Measurements from ENCODE around the gene MCCC1.
A peak's percentile ranks its signal among the peaks of the same experiment; 100 is the strongest.
"Not testable (repeated sequence)": the region's sequence is repeated elsewhere in the genome, so short reads cannot be mapped to it uniquely, and the experiment has no call there.

MCCC1 gene

DNA sequence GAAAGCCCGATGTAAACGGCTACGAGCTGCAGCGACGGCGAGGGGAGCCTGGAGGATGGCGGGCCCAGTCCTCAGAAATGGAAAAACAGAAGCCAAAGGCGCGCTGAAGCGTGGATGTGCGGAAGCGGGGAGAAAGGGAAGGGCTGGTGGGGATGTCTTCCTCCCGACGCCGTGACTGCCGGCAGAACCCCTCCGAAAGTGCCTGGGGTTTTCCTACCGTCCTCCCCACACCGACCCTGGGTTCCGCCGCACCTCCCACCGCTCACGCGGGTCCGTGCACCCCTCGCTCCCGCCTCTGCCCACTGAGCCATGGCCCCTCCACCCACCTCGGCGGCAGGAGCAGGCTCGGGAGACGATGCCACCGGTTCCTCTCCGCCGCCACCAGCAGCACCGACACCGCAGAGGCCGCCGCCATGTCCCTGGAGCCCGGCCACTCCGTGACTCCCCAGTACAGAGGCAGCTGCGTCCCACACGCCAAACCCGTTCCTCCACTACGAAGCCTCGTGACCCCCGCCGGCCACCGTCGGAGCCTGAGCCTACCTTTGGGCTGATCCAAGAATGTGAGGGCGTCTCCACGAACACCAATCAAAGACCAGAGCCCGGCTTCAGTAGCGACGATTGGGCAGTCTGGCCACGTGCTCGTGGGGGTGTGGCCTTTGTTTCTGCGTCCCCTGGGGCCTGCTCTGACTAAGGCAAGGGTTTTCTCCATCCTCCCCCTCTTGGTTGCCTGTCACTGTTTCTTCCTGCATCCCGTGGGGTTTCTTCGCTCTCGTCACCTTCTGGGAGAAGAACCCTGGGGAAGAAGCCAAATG lies at the start of gene MCCC1:
Gene MCCC1, minus strand, starts transcription at position 471 of the 812 bp plus-strand sequence. Its CDS starts 56 bp downstream, at position 415.
- DNase-seq = peak; percentile 94

DNA sequence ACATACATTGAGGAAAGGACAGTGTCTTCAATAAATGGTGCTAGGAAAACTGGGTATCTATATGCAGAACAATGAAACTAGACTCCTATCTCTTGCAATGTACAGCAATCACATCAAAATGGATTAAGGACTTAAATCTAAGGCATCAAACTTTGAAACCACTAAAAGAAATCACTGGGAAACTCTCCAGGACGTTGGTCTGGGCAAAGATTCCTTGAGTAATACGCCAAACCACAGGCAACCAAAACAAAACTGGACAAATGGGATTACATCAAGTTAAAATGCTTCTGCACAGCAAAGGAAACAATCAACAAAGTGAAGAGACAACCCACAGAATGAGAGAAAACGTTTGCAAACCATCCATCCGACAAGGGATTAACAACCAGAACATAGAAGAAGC lies 48.8 kb upstream of the MCCC1 start:
- no peak for DNase-seq

DNA sequence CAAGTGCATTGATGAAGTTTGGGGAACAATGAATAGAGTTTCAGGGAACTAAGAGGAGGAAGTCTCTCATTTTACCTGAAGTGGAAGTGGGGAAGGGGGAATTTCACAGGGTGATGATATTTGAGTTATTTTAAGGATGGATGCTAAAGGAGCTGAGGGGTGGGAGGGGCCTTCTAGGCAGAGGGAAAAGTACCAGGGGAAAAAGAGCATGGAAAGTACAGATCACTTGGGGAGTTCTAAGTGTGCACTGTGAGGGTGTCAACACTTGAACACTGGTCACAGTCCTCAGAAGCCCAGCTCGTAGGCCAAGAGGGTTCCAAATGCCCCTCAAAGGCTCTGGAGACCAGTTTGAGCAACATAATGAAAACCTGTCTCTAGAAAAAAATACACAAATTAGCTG lies 45.1 kb upstream of the MCCC1 start:
- no peak for DNase-seq

DNA sequence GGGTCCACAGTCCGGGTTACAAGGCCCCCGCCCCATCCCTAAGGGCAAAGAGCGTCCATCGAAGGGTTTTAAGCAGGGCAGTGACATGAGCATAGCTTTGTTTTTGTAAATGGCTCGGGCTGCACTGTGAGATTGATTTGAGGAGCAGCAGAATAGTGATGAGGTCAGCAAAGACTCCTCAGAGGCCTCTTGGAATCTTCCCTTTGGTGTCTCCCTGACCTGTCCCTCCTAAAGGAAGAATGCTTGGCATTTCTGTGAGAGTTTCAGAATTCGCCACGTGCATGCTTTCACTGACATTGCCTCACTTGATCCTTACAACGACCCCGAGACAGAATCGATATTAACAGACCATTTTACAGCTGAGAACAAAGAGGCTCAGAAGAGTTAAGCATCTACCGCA lies 42.9 kb upstream of the MCCC1 start:
- no peak for DNase-seq

DNA sequence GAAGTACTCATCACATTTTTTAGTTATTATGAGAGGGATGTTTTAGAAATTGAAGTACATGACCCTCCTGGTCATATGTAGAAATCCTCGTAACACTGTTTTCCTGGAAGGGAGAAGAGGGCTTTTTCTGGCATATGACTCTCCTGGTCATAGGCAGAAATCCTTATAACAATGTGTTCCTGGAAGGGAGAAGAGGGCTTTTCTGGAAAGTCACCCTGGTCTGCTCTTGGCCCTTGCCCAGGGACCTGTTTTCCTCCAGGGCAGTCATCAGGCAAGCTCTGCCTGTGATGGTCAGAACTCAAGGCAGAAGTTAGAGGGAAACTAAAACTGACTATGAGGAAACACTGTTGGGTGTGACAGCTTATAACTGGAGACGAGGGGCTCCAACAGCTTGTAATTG lies 35.5 kb upstream of the MCCC1 start:
- DNase-seq = no peak

DNA sequence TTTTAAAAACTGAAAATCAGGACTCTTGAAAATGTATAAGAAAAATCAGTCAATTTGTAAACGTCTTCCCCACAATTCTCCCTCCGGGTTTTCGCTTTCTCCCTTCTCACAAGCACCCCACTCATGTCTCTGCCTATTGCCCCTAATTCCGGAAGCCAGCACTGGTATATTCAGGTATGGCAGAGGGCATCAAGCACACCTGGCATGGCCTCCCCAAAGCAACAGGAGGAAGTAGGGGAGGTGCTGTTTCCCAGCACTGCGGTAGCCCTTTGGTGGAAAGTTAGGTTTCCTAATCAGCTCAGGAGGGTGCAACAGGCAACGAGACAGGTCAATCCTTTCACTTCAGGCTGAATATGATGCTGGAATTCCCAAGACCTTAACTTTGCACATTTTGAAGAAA lies 33.1 kb upstream of the MCCC1 start:
- no peak for DNase-seq

DNA sequence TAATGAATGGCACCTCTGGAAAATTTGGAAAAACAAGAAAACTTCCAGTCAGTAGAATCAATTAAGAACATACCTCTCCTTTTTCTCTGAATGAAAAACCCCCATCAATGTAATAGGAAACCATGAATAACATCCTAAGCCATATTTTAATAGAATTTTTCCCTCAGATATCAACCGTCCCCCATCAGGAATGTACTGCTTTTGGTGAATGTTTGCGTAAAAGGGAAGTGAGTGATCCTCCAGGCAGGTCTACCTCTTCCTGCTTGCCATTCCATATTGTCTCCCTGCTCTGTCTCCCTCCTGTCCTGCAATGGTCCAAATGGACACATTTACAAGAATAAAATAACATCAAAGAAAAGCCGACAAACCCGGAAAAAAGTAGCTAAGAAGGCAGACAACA lies 32.4 kb upstream of the MCCC1 start:
- DNase-seq = no peak

DNA sequence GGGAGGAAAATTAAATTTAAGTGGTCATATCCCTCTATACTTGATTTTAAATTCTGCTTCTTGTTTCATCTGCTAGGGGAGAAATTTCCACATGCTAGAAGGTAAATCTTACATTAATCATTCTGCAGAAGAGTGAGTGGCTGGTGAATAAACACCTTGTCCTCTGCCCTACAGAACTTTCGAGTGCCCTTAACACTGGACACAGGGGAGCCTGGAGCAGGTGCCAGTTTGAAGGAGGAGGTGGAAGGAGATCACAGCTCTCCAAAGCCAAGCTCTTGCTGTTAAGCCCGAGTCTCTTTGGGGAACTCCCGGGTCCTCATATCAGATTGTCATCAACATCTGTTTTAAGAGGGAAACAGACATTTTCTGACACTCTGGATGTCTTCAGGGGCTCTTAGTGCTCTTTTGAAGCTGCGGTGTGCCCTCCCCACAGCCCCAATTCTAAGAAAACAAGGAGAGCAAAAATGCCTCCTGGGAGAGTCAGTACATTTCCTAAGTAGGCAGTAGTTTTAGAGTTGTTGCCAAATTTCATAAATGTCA lies 32.0 kb upstream of the MCCC1 start:
- DNase-seq = no peak

DNA sequence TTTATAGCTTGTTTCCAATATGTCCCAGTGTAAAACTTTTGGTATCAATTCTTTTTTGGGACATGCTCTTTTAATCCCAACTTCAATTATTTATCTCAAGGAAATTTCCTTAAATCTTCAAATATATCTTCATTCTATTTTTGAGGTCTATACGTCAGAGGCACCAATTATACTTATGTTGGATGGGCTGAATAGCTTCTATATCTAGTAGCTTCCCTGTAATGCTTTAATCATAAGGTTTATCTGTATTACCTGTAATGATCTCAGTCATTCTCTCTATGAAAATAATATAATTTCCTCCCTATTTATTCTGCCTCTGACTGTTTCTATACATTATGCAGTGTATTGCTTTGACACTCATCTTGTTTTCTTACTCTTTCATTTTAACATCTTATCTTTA lies 29.9 kb upstream of the MCCC1 start:
- no peak for DNase-seq

DNA sequence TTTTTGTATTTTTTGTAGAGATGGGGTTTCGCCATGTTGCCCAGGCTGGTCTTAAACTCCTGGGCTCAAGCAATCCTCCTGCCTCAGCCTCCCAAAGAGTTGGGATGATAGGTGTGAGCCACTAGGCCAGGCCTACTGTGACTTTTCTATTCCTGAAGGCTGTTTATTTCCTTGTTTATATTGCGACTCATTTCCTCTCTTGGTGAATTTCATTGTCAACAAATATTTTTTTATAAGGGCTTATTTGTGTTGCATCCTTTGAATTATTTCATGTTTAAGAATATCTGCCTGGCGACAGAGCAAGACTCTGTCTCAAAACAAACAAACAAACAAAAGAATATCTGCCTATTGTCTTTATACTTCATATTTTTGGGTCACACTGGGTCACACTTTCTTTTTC lies 29.4 kb upstream of the MCCC1 start:
- DNase-seq = no peak

DNA sequence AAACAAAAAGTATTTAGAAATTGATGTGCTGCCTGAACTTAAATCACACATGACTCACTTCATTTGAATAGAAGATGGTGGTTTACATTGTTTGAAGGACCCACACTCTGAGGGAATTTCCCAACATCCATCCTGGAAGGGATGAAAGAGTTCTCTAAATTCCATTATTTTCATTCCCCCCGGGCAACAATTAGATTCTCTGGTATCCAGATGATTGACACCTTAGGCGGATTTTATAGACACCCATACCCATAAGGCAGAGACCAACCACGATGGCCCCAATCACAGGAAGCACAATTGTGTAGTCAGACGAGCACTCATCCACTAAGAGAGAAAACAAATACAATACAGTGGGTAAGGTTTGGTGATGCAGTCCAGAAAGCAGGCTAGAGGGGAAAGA lies 24.6 kb upstream of the MCCC1 start:
- DNase-seq = no peak

DNA sequence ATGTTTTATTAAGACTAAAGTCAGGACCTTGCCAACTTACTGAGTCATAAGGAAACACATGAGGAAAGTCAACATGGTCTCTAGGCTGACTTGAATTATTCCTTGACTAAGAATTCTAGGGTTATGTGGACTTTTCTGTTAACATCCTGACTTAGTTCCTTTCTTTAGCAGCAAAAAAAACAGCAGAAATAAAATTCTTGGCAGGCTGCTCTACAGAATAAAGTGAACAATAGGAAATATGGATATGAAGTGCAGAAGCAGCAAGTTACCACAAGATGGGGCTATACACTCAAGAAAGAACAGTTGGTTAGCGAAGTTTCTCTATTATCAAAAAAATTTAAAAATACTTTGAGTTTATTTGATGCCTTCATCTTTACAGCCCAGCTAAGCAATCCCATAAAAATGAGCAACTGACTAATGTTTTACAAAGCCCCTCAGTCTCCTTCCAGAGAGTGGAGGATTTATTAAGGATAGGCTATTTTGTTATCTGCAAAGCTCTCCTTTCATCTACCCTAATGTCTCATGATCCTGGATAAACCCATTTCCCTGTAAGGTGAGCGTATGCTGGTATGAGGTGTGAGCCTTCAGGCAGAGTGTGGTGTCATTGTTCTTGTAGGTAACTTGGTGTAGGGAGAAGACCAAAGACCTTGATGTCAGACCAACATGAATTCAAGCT lies 23.1 kb upstream of the MCCC1 start:
- no peak for DNase-seq

DNA sequence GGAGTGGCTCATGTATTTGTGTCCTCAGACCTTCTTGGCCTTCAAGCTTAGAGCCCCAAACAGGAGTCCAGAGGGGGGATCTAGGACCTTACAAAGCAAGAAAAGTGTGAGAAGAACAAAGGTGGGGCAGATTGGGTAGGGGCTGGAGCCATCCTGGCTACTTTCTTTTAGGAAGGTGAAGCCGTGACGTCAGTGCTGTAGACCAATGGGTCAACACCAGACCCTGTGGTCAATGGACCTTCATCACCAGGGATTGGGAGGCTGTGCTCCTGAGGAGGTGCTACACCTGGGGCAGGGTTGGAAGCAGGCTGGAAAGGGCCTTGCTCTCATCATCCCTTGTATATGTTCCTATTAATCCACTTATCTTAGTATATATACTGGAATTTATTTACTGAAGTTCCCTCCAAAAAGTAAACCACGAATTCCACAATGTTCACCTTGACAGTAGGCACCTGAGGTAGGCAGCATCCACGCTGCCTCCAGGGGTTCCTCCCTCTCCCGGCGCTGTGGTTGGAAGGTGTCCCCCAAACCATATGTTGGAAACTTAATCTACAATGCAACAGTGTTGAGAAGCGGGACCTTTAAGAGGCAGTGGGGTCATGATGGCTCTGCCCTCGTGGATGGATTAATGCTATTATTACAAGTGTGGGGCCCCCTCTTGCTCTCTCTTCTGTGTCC lies 21.4 kb upstream of the MCCC1 start:
- DNase-seq = no peak

DNA sequence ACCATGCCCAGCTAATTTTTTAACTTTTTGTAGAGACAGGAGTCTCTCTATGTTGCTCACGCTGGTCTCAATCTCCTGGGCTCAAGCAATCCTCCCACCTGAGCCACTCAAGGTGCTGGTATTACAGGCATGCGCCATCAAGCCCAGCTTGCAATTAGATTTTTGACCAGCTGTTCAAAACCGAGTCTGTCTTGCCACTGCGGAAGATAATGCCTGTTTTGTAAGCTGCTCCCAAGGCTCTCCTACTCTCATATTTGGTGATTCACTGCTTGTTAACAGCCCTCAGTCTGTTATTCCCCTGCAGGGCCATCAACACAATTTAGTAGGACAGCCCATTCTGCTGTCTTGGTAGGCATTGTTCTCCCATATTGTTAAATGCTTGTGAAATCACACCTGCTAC lies 17.8 kb upstream of the MCCC1 start:
- no peak for DNase-seq

DNA sequence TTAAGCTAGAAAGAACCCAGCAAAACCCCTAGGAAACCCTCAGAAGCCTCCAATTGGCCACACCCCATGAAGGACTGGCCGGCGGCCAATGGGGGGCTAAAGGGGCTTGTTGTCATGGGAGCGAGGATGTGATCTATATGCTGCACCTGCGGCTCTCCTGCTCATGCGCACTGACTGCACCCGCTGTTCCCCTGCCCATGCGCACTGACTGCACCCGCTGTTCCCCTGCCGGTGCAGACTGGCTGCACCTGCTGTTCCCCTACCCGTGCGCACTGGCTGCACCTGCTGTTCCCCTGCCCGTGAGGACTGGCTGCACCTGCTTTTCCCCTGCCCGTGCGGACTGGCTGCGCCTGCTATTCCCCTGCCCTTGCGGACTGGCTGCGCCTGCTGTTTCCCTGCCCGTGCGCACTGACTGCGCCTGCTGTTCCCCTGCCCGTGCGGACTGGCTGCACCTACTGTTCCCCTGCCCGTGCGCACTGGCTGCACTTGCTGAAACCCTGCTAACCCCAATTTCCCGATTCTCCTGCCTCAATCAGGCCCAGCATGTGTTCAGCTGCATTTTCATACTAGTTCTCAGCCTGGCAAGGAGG lies 16.8 kb upstream of the MCCC1 start:
- DNase-seq = peak; percentile 75

DNA sequence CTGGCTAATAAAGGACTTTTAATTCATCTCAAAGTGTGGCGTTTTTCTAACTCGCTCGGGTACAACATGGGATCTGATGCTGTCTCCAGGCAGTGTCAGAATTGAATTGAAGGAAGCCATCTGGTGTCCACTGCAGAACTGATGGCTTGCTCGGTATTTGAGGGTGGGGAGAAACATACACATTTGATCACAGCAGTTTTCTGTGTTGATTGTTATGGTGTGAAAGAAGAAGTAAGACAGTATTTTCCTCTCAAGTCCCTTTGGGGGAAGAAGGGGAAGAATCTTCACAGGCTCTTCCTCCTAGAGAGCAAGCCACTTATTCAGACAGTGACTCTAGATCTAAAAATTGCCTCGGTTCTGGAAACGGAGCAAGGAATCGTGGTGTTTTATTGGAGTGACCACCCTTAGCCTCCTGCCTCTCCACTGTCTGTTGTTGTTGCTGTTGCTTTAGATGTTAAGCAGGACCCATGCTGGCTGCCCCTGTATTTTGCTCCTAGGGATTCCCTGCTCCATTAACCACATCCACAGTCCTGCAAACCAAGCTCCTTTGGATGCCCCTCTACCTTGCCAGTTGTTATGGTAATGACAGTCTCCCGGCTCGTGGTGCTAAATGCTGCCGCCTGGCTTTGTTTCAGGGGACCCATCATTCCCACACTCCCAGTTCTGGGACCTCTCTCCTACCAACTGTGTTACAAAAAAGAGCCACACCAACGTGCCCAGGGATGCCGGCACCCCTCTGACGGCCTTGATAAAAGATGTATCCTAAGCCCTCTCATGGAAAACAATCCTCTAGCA lies 15.3 kb upstream of the MCCC1 start:
- no peak for DNase-seq

DNA sequence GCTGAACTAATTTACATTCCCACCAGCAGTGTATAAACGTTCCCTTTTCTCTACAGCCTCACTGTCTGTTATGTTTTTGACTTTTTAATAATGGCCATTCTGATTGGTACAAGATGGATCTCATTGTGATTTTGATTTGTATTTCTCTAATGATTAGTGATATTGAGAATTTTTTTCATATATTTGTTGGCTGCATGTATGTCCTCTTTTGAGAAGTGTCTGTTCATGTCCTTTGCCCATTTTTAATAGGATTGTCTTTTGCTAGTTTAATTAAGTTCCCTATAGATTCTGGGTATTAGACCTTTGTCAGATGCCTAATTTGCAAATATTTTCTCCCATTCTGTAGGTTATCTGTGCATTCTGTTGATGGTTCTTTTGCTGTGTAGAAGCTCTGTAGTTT lies 10.6 kb upstream of the MCCC1 start:
- not testable (repeated sequence) for DNase-seq

DNA sequence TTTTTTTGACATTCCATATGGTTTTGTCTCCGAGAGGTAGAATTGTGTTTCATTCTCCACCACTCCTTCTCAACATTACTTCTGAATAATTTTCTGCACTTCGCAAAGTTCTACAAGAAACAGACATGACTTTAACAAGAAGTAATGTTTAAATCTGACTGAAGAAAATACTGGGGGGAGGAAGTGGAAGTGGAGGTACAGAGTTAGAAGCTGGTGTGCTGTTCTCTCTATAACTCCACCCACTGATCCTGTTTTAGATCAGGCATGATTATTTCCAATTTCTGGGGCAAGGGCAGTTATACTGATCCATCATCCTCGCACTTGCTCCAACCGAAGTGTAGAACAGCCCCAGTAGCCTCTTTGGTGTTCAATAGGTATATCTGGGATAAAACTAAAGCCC lies 9.2 kb upstream of the MCCC1 start:
- no peak for DNase-seq

DNA sequence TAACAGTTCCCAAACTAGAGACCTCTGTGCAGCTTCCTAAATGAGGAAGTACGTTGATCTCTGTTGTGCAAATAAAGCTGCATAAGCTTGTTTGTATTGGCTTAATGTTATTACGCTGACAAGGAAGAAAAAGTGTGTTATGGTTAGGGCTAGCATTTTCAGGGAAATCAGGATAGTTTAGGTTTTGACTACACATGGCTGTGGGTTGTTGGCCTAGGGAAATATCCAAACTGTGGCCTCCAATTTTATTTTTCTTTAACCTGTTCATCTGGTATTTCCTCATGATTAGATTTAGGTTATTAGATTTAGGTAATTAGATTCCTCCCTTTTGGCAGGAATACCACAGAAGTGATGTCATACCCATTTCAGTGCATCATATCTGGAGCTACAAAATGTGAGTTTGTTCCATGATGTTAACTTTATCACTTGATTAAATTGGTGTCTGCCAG lies 8.7 kb upstream of the MCCC1 start:
- DNase-seq = no peak

DNA sequence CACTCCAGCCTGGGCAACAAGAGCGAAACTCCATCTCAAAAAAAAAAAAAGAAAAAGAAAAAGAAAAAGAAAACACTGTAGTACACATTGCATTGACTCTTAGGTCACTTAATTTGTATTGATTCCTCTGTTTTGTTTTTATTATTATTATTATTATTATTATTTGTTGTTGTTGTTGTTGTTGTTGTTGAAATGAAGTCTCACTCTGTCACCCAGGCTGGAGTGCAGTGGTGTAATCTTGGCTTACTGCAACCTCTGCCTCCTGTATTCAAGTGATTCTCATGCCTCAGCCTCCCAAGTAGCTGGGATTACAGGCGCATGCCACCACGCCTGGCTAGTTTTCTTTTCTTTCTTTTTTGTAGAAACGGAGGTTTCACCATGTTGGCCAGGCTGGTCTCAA lies 8.1 kb upstream of the MCCC1 start:
- DNase-seq = not testable (repeated sequence)

DNA sequence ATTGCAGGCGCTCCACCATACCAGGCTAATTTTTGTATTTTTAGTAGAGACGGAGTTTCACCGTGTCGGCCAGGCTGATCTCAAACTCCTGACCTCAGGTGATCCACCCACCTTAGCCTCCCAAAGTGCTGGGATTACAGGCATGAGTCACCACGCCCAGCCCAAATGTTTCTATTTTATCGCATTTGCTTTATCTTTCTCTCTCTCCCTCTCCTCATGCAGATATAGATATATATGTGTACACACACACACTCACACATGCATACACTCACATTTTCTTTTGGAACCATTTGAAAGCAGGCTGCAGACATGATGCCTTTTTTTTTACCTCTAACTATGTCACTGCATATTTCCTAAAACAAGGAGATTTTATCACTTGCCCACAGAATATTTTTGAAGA lies 7.3 kb upstream of the MCCC1 start:
- no peak for DNase-seq

DNA sequence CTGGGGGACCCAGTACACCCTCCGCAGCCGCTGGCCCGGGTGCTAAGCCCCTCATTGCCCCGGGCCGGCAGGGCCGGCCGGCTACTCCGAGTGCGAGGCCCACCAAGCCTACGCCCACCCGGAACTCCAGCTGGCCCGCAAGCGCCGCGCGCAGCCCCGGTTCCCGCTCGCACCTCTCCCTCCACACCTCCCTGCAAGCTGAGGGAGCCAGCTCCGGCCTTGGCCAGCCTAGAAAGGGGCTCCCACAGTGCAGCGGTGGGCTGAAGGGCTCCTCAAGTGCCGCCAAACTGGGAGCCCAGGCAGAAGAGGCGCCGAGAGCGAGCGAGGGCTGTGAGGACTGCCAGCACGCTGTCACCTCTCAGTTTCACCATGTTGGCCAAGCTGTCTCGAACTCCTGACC lies 4.7 kb upstream of the MCCC1 start:
- not testable (repeated sequence) for DNase-seq
